ENCODE data around the gene CCL14.

- TF ChIP-seq, protein P1, sequence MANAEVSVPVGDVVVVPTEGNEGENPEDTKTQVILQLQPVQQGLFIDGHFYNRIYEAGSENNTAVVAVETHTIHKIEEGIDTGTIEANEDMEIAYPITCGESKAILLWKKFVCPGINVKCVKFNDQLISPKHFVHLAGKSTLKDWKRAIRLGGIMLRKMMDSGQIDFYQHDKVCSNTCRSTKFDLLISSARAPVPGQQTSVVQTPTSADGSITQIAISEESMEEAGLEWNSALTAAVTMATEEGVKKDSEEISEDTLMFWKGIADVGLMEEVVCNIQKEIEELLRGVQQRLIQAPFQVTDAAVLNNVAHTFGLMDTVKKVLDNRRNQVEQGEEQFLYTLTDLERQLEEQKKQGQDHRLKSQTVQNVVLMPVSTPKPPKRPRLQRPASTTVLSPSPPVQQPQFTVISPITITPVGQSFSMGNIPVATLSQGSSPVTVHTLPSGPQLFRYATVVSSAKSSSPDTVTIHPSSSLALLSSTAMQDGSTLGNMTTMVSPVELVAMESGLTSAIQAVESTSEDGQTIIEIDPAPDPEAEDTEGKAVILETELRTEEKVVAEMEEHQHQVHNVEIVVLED (CRISPR knock-in tag; IDR thresholded peaks at IDR 0.05) = no peak
- TF ChIP-seq, protein P2, sequence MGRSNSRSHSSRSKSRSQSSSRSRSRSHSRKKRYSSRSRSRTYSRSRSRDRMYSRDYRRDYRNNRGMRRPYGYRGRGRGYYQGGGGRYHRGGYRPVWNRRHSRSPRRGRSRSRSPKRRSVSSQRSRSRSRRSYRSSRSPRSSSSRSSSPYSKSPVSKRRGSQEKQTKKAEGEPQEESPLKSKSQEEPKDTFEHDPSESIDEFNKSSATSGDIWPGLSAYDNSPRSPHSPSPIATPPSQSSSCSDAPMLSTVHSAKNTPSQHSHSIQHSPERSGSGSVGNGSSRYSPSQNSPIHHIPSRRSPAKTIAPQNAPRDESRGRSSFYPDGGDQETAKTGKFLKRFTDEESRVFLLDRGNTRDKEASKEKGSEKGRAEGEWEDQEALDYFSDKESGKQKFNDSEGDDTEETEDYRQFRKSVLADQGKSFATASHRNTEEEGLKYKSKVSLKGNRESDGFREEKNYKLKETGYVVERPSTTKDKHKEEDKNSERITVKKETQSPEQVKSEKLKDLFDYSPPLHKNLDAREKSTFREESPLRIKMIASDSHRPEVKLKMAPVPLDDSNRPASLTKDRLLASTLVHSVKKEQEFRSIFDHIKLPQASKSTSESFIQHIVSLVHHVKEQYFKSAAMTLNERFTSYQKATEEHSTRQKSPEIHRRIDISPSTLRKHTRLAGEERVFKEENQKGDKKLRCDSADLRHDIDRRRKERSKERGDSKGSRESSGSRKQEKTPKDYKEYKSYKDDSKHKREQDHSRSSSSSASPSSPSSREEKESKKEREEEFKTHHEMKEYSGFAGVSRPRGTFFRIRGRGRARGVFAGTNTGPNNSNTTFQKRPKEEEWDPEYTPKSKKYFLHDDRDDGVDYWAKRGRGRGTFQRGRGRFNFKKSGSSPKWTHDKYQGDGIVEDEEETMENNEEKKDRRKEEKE (IDR thresholded peaks at IDR 0.05; ENCODE audit: borderline replicate concordance in 1 of 2, control insufficient read depth in 1 of 2, low read depth in 2 of 2, low read length in 1 of 2) = no peak
- TF ChIP-seq, protein P3, sequence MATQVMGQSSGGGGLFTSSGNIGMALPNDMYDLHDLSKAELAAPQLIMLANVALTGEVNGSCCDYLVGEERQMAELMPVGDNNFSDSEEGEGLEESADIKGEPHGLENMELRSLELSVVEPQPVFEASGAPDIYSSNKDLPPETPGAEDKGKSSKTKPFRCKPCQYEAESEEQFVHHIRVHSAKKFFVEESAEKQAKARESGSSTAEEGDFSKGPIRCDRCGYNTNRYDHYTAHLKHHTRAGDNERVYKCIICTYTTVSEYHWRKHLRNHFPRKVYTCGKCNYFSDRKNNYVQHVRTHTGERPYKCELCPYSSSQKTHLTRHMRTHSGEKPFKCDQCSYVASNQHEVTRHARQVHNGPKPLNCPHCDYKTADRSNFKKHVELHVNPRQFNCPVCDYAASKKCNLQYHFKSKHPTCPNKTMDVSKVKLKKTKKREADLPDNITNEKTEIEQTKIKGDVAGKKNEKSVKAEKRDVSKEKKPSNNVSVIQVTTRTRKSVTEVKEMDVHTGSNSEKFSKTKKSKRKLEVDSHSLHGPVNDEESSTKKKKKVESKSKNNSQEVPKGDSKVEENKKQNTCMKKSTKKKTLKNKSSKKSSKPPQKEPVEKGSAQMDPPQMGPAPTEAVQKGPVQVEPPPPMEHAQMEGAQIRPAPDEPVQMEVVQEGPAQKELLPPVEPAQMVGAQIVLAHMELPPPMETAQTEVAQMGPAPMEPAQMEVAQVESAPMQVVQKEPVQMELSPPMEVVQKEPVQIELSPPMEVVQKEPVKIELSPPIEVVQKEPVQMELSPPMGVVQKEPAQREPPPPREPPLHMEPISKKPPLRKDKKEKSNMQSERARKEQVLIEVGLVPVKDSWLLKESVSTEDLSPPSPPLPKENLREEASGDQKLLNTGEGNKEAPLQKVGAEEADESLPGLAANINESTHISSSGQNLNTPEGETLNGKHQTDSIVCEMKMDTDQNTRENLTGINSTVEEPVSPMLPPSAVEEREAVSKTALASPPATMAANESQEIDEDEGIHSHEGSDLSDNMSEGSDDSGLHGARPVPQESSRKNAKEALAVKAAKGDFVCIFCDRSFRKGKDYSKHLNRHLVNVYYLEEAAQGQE (IDR thresholded peaks at IDR 0.05; ENCODE audit: borderline replicate concordance) = no peak
- TF ChIP-seq, protein P3 (CRISPR knock-in tag; IDR thresholded peaks at IDR 0.05; ENCODE audit: low read depth) = no peak
- TF ChIP-seq KDM1A (IDR thresholded peaks at IDR 0.05) (no peak), EZH2 (IDR thresholded peaks at IDR 0.05; ENCODE audit: borderline replicate concordance, low read depth, low read length) (no peak), POLR2A (conservative IDR thresholded peaks at IDR 0.05) (no peak)
- TF ChIP-seq, protein P4, sequence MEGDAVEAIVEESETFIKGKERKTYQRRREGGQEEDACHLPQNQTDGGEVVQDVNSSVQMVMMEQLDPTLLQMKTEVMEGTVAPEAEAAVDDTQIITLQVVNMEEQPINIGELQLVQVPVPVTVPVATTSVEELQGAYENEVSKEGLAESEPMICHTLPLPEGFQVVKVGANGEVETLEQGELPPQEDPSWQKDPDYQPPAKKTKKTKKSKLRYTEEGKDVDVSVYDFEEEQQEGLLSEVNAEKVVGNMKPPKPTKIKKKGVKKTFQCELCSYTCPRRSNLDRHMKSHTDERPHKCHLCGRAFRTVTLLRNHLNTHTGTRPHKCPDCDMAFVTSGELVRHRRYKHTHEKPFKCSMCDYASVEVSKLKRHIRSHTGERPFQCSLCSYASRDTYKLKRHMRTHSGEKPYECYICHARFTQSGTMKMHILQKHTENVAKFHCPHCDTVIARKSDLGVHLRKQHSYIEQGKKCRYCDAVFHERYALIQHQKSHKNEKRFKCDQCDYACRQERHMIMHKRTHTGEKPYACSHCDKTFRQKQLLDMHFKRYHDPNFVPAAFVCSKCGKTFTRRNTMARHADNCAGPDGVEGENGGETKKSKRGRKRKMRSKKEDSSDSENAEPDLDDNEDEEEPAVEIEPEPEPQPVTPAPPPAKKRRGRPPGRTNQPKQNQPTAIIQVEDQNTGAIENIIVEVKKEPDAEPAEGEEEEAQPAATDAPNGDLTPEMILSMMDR (IDR thresholded peaks at IDR 0.05 in 2 of 3, conservative IDR thresholded peaks at IDR 0.05 in 1 of 3; ENCODE audit: insufficient read depth in 2 of 3, low read depth in 1 of 3, low read length in 3 of 3) = no peak
Observed at GRCh38 chr17:35948092-35948491, 38.4 kb downstream of the CCL14 start.

Data from K562 (cell line).